Measurements from ENCODE around the gene IL6R.

IL6R gene

DNA sequence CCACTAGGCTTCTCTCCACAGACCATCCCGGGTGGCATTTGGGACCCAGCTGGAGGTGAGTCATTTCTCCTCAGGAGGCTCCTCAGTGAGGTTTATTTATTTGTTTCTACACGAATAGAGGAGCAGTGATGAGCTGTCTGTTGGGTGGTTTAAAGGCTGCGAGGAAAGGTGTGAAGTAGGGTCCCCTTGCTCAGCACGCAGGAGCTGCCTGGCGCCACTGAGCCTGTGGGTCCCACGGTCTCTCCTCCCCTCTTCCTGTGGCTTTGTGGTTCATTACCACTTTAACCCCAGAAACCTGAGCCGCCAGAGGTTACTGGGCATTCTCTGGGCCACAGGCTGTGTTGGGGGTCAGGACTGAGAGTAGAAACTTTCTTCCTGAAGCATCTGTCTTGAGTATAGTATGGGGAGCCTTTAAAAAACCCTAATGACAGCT lies 39.9 kb downstream of the IL6R start:
- Histone ChIP-seq H3K9me3 (ENCODE audit: insufficient read depth, low read depth, low read length) (no peaks in the 10 kb centered on the region), H3K36me3 (ENCODE audit: insufficient read depth, low read depth, low read length) (no peaks in the 10 kb centered on the region), H3K4me3 (ENCODE audit: low read length) (no peak overlapping the region), H3K9ac (ENCODE audit: low read depth, low read length) (no peak overlapping the region), H3K27ac (ENCODE audit: low read length) (no peak overlapping the region), H3K27me3 (ENCODE audit: insufficient read depth, low read length) (no peaks in the 10 kb centered on the region), H3K4me1 (ENCODE audit: insufficient read depth, low read length) (peaks cover 7% of the 10 kb centered on the region; the same call in 1 of the 2 replicates)

DNA sequence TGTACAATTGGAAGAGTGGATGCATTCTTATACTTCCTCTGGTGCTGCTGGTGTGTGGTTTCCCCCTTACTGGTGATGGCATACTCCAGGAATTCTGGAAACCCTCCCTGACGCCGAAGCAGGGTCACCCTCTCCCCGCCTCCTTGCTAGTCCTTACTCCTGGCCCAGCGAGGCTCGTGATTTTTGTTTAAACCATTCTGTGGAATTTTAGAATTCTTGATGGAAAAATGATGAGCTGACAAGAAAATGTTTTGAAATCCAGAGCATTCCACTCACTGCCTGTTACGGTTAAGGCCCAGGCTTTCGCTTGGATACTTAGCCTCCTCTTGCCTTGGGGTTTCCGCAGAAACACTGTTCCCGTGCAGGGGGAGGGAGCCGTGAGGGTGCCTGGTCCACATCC lies 41.1 kb downstream of the IL6R start:
- Histone ChIP-seq H3K9me3 (ENCODE audit: insufficient read depth, low read depth, low read length) (no peaks in the 10 kb centered on the region), H3K27ac (ENCODE audit: low read length) (no peak overlapping the region), H3K27me3 (ENCODE audit: insufficient read depth, low read length) (no peaks in the 10 kb centered on the region), H3K9ac (ENCODE audit: low read depth, low read length) (no peak overlapping the region), H3K36me3 (ENCODE audit: insufficient read depth, low read depth, low read length) (no peaks in the 10 kb centered on the region), H3K4me3 (ENCODE audit: low read length) (no peak overlapping the region), H3K4me1 (ENCODE audit: insufficient read depth, low read length) (peaks cover 7% of the 10 kb centered on the region; the same call in 1 of the 2 replicates)

DNA sequence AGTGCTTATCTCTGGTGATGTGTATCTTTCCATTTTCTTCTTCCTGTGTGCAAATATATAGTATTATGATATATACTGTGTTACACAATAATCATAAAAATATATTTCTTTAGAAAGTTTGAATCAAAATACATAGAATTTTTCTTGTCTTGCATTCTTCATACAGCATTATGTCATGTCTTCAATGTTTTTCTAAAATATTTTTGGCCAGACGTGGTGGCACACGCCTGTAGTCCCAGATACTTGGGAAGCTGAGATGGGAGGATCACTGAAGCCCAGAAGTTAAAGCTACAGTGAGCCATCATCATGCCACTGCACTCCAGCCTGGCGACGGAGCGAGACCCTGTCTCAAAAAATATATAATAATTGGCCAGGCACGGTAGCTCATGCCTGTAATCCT lies 41.6 kb downstream of the IL6R start:
- H3K27ac ChIP-seq (ENCODE audit: low read length), result no peak overlapping the region
- H3K9me3 ChIP-seq (ENCODE audit: insufficient read depth, low read depth, low read length), result no peaks in the 10 kb centered on the region
- no peaks in the 10 kb centered on the region for H3K27me3 ChIP-seq (ENCODE audit: insufficient read depth, low read length)
- H3K36me3 ChIP-seq (ENCODE audit: insufficient read depth, low read depth, low read length), result no peaks in the 10 kb centered on the region
- no peak overlapping the region for H3K9ac ChIP-seq (ENCODE audit: low read depth, low read length)
- H3K4me1 ChIP-seq (ENCODE audit: insufficient read depth, low read length), result peaks cover 4% of the 10 kb centered on the region; the same call in 1 of the 2 replicates
- no peak overlapping the region for H3K4me3 ChIP-seq (ENCODE audit: low read length)

DNA sequence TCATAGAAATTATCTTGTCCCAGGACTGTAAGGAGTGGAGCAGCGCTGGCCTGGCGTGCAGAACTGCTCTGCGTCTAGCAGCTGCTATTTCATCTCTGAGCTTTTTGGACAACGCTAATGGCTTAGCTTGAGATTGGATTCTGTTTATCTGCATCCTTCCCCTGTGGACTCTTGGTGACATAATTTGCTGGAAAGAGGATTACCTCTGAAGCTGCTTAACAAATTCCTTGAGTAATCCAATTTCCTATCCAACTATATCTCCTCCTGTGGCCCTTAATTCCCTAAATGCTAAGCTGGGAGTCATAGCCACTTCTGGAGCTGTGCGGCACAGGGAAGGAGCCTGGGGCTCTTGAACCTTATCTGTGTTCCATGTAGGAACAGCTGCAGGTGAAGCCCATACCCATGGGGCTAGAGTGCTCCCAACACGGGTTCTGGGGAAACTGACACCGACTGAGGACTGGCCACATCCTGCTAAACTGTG lies 43.2 kb downstream of the IL6R start:
- Histone ChIP-seq H3K9ac (ENCODE audit: low read depth, low read length) (no peak overlapping the region), H3K27ac (ENCODE audit: low read length) (no peak overlapping the region), H3K4me1 (ENCODE audit: insufficient read depth, low read length) (no peaks in the 10 kb centered on the region), H3K36me3 (ENCODE audit: insufficient read depth, low read depth, low read length) (no peaks in the 10 kb centered on the region), H3K4me3 (ENCODE audit: low read length) (no peak overlapping the region), H3K9me3 (ENCODE audit: insufficient read depth, low read depth, low read length) (no peaks in the 10 kb centered on the region), H3K27me3 (ENCODE audit: insufficient read depth, low read length) (no peaks in the 10 kb centered on the region)

DNA sequence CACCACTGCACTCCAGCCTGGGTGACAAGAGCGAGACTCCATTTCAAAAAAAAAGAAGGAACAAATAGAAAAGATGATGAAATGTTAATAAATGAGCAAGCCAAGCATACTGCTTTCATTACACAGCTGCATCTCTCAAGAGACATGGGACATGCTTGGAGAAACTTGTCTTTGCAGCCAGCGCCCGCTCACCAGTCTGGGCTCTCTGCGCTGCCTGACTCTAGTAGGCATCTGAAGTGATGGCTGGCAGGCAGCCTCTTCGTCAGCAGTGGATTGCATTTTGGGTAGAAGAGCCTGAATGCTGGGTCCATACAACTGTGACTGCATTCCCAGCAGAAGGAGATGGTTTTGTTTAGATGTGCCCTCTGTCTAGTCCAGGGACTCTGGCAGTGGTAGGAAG lies 48.0 kb downstream of the IL6R start:
- H3K36me3 ChIP-seq (ENCODE audit: insufficient read depth, low read depth, low read length), result no peaks in the 10 kb centered on the region
- no peaks in the 10 kb centered on the region for H3K27me3 ChIP-seq (ENCODE audit: insufficient read depth, low read length)
- no peak overlapping the region for H3K27ac ChIP-seq (ENCODE audit: low read length)
- H3K4me1 ChIP-seq (ENCODE audit: insufficient read depth, low read length), result no peaks in the 10 kb centered on the region
- H3K9me3 ChIP-seq (ENCODE audit: insufficient read depth, low read depth, low read length), result no peaks in the 10 kb centered on the region
- no peak overlapping the region for H3K9ac ChIP-seq (ENCODE audit: low read depth, low read length)
- H3K4me3 ChIP-seq (ENCODE audit: low read length), result no peak overlapping the region

DNA sequence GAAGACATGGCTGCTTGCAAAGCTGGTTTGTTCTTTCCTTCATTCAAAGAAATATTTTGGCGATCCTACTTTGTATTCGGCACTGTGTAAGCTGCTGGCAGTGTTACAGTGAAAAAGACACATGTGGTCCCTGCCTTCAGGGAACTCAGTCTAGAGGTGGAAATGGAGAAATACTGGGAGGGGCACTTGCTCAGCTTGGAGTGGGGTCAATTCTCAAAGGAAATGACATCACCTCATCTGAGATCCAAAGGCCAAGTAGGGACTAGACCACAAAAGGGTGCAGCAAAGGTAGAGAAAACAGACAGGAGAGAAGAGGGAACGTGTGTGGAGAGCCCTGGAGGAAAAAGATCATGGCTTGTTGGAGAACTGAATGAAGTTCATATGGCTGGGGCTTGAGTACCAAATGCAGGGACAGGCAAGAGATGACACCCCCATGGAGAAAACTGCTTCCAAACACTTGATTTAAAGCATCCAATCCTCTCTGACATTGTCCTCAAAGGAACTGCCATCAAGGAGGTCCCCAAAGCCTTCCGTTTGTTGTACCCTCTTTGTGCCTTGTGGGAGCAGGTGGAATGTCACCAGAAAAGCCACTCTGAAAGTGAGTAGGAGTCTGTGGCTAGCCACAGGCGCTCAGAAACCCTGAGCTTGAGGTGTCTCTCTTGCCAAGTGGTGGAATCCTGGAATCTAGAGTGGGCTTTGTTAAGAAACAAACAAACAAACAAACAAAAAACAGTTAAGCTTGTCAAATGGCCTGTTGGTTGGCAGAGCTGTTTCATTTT lies 48.6 kb downstream of the IL6R start:
- Histone ChIP-seq H3K4me3 (ENCODE audit: low read length) (no peak overlapping the region), H3K36me3 (ENCODE audit: insufficient read depth, low read depth, low read length) (no peaks in the 10 kb centered on the region), H3K9ac (ENCODE audit: low read depth, low read length) (no peak overlapping the region), H3K9me3 (ENCODE audit: insufficient read depth, low read depth, low read length) (no peaks in the 10 kb centered on the region), H3K27me3 (ENCODE audit: insufficient read depth, low read length) (no peaks in the 10 kb centered on the region), H3K27ac (ENCODE audit: low read length) (no peak overlapping the region), H3K4me1 (ENCODE audit: insufficient read depth, low read length) (no peaks in the 10 kb centered on the region)

DNA sequence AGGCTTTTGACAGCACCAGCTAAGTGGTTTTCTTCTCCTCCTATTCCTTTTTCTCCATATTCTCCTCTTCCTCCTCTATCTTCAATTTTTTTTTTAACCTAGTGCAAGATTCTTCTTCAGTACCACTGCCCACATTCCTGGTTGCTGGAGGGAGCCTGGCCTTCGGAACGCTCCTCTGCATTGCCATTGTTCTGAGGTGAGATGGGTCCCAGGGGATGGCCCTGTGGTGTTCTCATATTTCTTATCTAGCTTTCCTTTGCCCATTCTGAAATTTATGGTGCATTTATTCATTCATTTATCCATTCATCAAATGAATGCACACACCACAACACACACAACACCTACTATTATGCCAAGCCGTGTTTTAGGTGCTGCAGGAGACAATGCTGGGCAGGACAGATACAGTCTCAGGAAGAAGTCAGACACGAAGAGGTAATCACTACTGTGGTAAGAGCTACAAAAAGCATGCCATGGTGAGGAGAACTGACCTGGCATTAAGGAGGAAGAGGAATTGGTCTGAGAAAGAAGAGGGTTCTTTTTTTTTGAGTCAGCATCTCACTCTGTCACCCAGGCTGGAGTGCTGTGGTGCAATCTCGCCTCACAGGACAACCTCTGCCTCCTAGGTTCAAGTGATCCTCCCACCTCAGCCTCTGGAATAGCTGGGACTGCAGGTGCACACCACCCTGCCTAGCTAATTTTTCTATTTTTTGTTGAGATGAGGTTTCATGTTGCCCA lies 49.4 kb downstream of the IL6R start:
- Histone ChIP-seq H3K4me3 (ENCODE audit: low read length) (no peak overlapping the region), H3K9me3 (ENCODE audit: insufficient read depth, low read depth, low read length) (no peaks in the 10 kb centered on the region), H3K9ac (ENCODE audit: low read depth, low read length) (no peak overlapping the region), H3K4me1 (ENCODE audit: insufficient read depth, low read length) (no peaks in the 10 kb centered on the region), H3K27me3 (ENCODE audit: insufficient read depth, low read length) (no peaks in the 10 kb centered on the region), H3K36me3 (ENCODE audit: insufficient read depth, low read depth, low read length) (no peaks in the 10 kb centered on the region), H3K27ac (ENCODE audit: low read length) (no peak overlapping the region)

DNA sequence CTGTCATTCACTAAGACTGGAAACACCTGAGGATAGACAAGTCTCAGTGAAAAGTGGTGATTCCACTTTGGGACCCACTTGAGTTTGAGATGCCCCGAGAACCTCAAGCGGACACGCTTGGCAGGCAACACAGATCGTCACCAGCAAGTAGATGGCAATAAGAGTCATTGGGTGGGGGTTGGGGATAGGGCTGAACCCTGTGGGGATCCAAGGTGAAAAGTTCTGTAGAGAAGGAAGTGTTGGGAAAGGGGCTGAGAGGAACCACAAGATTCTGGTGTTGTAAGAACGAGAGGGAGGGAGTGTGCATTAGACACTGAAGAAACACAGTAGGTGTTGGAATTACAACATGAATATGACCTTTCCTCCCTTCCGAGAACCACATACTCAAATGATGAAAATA lies 51.5 kb downstream of the IL6R start:
- no peak overlapping the region for H3K4me3 ChIP-seq (ENCODE audit: low read length)
- no peak overlapping the region for H3K27ac ChIP-seq (ENCODE audit: low read length)

DNA sequence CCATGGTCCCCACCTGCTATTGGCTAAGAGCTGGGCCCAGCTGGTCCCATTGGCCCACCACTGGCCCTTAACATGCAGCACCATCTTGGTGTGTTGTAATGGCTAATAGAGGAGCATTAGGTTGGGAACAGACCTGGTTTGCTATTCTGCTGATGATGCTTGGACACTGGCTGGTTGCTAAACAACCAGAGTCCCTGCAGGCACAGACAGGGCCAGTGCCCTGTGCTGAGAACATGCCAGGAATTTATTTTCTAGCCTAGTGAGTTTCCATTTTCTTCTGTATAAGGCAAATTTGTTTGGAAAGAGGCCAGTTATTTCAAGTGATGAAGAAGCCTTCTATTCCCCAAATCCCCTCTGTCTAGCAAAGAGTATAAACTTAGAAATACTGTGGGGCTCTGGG lies 53.9 kb downstream of the IL6R start:
- H3K36me3 ChIP-seq (ENCODE audit: insufficient read depth, low read depth, low read length), result no peaks in the 10 kb centered on the region
- peaks cover 7% of the 10 kb centered on the region; the same call in 1 of the 2 replicates for H3K4me1 ChIP-seq (ENCODE audit: insufficient read depth, low read length)
- no peak overlapping the region for H3K9ac ChIP-seq (ENCODE audit: low read depth, low read length)

More for the DNA sequence above, 51.5 kb downstream of the IL6R start:
- no peak overlapping the region for H3K9ac ChIP-seq (ENCODE audit: low read depth, low read length)
- no peaks in the 10 kb centered on the region for H3K36me3 ChIP-seq (ENCODE audit: insufficient read depth, low read depth, low read length)
- H3K4me1 ChIP-seq (ENCODE audit: insufficient read depth, low read length), result no peaks in the 10 kb centered on the region
- H3K27me3 ChIP-seq (ENCODE audit: insufficient read depth, low read length), result no peaks in the 10 kb centered on the region
- H3K9me3 ChIP-seq (ENCODE audit: insufficient read depth, low read depth, low read length), result no peaks in the 10 kb centered on the region

DNA sequence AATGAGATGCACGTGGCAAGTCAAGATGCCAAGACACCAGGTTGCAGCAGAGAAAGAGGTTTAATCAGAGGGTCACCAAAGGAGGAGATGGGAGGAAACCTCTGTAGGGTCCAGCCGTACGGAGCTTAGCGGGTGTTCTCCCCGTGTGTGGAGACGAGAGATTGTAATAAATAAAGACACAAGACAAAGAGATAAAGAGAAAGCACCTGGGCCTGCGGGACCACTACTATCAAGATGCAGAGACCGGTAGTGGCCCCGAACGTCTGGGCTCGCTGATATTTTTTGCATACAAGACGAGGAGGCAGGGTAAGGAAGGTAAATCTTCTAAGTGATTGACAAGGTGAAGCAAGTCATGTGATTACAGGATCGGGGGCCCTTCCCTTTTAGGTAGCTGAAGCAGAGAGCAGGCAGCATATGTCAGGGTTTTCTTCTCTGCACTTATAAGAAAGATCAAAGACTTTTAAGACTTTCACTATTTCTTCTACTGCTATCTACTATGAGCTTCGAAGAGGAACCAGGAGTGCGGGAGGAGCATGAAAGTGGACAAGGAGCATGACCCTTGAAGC lies 55.6 kb downstream of the IL6R start:
- no peaks in the 10 kb centered on the region for H3K9me3 ChIP-seq (ENCODE audit: insufficient read depth, low read depth, low read length)
- H3K27me3 ChIP-seq (ENCODE audit: insufficient read depth, low read length), result no peaks in the 10 kb centered on the region
- H3K27ac ChIP-seq (ENCODE audit: low read length), result no peak overlapping the region
- H3K9ac ChIP-seq (ENCODE audit: low read depth, low read length), result no peak overlapping the region
- H3K4me1 ChIP-seq (ENCODE audit: insufficient read depth, low read length), result peaks cover 7% of the 10 kb centered on the region; the same call in 1 of the 2 replicates
- no peak overlapping the region for H3K4me3 ChIP-seq (ENCODE audit: low read length)
- H3K36me3 ChIP-seq (ENCODE audit: insufficient read depth, low read depth, low read length), result no peaks in the 10 kb centered on the region

More for the DNA sequence above, 53.9 kb downstream of the IL6R start:
- H3K27me3 ChIP-seq (ENCODE audit: insufficient read depth, low read length), result no peaks in the 10 kb centered on the region
- H3K27ac ChIP-seq (ENCODE audit: low read length), result no peak overlapping the region
- no peak overlapping the region for H3K4me3 ChIP-seq (ENCODE audit: low read length)
- H3K9me3 ChIP-seq (ENCODE audit: insufficient read depth, low read depth, low read length), result no peaks in the 10 kb centered on the region

DNA sequence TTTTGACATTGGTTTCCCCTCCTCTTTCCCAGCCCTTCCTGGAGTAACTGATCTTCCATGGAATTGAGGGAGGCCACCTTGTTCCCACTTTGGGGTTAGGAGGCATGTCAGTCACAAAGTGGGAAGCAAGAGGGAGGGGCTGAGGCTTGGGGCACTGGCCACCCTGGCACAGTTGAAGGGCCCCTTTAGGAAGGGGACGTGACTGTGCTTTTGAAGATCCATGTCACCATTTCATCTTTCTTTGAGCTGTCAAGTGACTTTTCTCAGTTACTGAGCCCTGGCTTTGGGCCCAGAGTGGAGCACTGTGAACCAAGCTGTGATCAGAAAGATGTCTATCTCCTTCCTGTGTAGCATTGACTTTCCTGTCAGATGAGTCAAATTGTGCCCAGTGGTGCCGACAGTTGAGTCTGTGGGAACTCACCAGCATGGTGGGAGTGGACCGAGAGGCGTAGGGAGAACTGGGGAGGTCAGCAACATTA lies 58.4 kb downstream of the IL6R start:
- Histone ChIP-seq H3K36me3 (ENCODE audit: insufficient read depth, low read depth, low read length) (no peaks in the 10 kb centered on the region), H3K4me1 (ENCODE audit: insufficient read depth, low read length) (peaks cover 7% of the 10 kb centered on the region; the same call in 1 of the 2 replicates), H3K27me3 (ENCODE audit: insufficient read depth, low read length) (no peaks in the 10 kb centered on the region), H3K9ac (ENCODE audit: low read depth, low read length) (no peak overlapping the region), H3K9me3 (ENCODE audit: insufficient read depth, low read depth, low read length) (no peaks in the 10 kb centered on the region), H3K27ac (ENCODE audit: low read length) (no peak overlapping the region), H3K4me3 (ENCODE audit: low read length) (no peak overlapping the region)
